Muscle layer of duodenum (tissue), 2 donors: ENCODE results near the gene OTUB2.
"Not testable (repeated sequence)": the region's sequence is repeated elsewhere in the genome, so short reads cannot be mapped to it uniquely, and the experiment has no call there.

Experiments used
- H3K27ac ChIP-seq: one replicate; pipeline ENCODE4 v1.7.0; 2013; ENCODE audit warnings: mild to moderate bottlenecking, low read length
- H3K27me3 ChIP-seq: one replicate; pipeline ENCODE4 v1.7.0; 2013; ENCODE audit warnings: low read depth, mild to moderate bottlenecking, control low read depth, low read length
- H3K36me3 ChIP-seq, 2 donors: one replicate each; pipeline ENCODE4 v1.7.0; 2013; ENCODE audit warnings: low read length in 2 of 2, control low read depth in 1 of 2, mild to moderate bottlenecking in 1 of 2; ENCODE audit not compliant: insufficient read depth in 2 of 2, control insufficient read depth in 1 of 2
- H3K4me1 ChIP-seq, 2 donors: one replicate each; pipeline ENCODE4 v1.7.0; 2013; ENCODE audit warnings: low read length in 2 of 2, mild to moderate bottlenecking in 2 of 2, control low read depth in 1 of 2, moderate library complexity in 1 of 2; ENCODE audit not compliant: insufficient read depth in 2 of 2, control insufficient read depth in 1 of 2
- H3K4me3 ChIP-seq, 2 donors: one replicate each; pipeline ENCODE4 v1.7.0; 2013; ENCODE audit warnings: low read length in 2 of 2, low read depth in 1 of 2, mild to moderate bottlenecking in 1 of 2
- H3K9me3 ChIP-seq, 2 donors: one replicate each; pipeline ENCODE4 v1.7.0; 2013; ENCODE audit warnings: low read length in 2 of 2, control low read depth in 1 of 2, mild to moderate bottlenecking in 1 of 2; ENCODE audit not compliant: control insufficient read depth in 1 of 2
- donor health status: healthy.

Gene OTUB2

DNA sequence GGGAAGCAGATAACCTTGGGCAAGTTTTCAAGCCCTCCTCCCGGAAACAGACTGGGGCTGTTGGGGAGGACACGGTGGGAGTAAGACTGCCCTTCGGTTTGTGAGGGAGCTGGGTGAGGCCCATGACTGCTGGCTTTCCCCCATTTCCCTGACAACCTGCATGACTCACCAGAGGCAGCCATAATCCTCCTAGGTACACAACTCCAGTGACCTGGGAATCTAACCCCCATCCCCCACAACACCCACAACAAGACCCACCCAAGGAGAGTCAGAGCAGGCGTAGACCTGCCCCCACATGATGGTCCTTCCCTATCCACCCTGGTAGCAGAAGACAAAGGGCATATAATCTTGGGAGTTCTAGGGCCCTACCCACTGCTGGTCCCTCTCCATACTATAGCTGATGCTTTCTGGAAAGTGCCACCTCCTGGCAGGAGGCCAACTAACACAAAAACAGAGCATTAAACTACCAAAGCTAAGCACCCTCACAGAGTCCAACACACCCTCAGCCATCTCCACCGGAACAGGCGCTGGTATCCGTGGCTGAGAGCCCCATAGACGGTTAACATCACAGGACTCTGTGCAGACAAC lies 40.0 kb downstream of the OTUB2 start:
- H3K4me1 ChIP-seq, result peaks cover 0 to 32% of the 10 kb centered on the region in 2 donors
- no peaks in the 10 kb centered on the region for H3K27me3 ChIP-seq
- H3K36me3 ChIP-seq, result peaks cover 11 to 12% of the 10 kb centered on the region in 2 donors
- no peak overlapping the region for H3K27ac ChIP-seq
- H3K4me3 ChIP-seq, result no peak overlapping the region
- no peaks in the 10 kb centered on the region for H3K9me3 ChIP-seq

DNA sequence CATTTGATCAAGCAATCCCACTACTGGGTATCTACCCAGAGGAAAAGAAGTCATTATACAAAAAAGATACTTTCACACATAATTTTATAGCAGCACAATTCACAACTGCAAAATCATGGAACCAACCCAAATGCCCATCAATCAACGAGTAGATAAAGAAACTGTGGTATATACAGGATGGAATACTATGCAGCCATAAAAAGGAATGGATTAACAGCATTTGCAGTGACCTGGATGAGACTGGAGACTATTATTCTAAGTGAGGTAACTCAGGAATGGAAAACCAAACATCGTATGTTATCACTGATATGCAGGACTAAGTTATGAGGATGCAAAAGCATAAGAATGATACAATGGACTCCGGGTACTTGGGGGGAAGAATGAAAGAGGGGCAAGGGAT lies 45.9 kb downstream of the OTUB2 start:
- peaks cover 0 to 17% of the 10 kb centered on the region in 2 donors for H3K4me1 ChIP-seq
- not testable (repeated sequence) for H3K27me3 ChIP-seq, H3K9me3 ChIP-seq, H3K27ac ChIP-seq, H3K36me3 ChIP-seq, H3K4me3 ChIP-seq

DNA sequence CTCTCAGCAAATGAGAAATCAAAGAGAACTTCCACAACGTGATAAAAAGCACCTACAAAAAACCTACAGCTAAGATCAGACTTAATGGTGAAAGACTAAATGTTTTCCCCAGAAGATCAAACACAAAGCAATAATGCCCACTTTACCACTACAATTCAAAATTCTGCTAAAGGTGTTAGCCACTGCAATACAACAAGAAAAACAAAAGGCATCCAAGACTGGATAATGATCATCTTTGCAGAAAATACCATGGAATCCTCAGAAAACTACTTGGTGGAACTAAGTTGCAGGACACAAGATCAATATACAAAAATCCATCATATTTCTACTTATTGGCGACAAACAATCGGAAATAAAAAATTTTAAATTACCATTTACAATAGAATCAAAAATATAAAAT lies 48.4 kb downstream of the OTUB2 start:
- Histone ChIP-seq H3K4me1 (peaks cover 15 to 41% of the 10 kb centered on the region in 2 donors), H3K9me3 (peaks cover 4 to 10% of the 10 kb centered on the region in 2 donors), H3K27me3 (no peaks in the 10 kb centered on the region), H3K27ac (no peak overlapping the region), H3K36me3 (peaks cover 8 to 13% of the 10 kb centered on the region in 2 donors), H3K4me3 (peak overlapping the region in 1 of 2 donors; percentile 31)

DNA sequence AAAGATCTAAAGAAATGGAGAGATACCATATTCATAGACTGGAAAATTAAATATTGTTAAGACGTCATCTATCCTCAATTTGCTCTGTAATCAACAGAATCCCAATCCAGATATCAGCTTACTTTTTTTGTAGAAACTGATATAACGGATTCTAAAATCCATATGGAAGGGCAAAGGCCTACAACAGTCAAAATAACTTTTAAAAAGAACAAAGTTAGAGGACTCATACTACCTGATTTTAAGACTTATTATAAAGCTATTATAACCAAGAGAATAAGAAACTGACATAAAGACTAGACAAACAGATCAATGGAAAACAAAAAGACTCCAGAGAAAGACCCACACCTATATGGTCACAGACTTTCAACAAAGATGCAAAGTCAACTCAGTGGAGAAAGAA lies 48.9 kb downstream of the OTUB2 start:
- H3K27ac ChIP-seq, result no peak overlapping the region
- H3K36me3 ChIP-seq, result peaks cover 8 to 13% of the 10 kb centered on the region in 2 donors
- no peaks in the 10 kb centered on the region for H3K27me3 ChIP-seq
- peaks cover 4 to 10% of the 10 kb centered on the region in 2 donors for H3K9me3 ChIP-seq
- H3K4me1 ChIP-seq, result peaks cover 19 to 43% of the 10 kb centered on the region in 2 donors
- peak overlapping the region in 1 of 2 donors; percentile 29 for H3K4me3 ChIP-seq

DNA sequence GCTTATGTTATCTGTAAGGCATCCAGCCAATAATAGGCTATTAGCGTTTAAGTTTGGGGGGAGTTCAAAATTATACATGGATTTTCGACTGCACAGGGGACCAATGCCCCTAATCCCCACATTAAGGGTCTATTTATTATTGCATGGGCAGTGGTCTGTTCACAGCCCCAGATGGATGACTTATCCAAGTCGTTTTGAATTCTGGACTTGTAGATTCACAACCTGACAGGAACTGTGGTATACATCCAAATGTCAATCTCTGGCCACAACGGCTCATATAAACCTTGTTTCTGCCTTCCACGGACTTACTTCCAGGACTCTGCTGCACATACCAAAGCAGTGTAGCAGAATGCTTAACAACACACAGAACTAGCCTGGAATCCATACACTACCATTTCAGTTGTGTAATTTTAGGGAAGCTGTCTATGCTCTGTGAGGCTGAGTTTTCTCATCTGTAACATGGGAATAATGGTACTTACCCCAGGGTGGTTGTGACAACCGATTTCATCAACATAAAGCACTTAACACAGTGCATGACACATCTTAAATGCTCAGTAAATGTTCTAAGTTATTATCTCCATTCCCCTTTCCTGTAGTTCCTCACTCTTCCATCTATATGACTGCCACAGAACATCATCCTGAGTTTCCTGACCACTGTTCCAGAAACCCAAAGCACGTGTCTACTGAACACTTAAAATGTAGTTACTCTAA lies 51.1 kb downstream of the OTUB2 start:
- H3K4me1 ChIP-seq, result peaks cover 19 to 43% of the 10 kb centered on the region in 2 donors
- H3K4me3 ChIP-seq, result peak overlapping the region; percentile 26 to 98
- no peaks in the 10 kb centered on the region for H3K27me3 ChIP-seq
- peaks cover 8 to 13% of the 10 kb centered on the region in 2 donors for H3K36me3 ChIP-seq
- peaks cover 4 to 10% of the 10 kb centered on the region in 2 donors for H3K9me3 ChIP-seq
- no peak overlapping the region for H3K27ac ChIP-seq

DNA sequence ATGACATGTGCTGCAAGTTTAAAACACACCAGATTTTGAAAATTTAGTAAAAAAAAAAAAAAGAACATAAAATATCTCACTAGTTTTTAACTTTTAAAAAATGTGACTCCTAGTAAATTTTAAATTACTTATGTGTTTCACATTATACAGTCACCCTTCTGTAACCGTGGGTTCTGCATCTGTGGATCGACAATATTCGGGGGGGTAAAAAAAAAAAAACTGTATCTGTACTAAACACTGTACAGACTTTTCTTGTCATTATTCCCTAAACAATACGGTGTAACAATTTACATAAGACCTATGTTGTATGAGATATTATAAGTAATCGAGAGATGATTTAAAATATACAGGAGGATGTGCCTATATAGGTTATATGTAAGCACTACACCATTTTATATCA lies 51.7 kb downstream of the OTUB2 start:
- Histone ChIP-seq H3K4me3 (peak overlapping the region; percentile 98), H3K27me3 (no peaks in the 10 kb centered on the region), H3K36me3 (peaks cover 8 to 13% of the 10 kb centered on the region in 2 donors), H3K4me1 (peaks cover 19 to 43% of the 10 kb centered on the region in 2 donors), H3K27ac (no peak overlapping the region), H3K9me3 (peaks cover 4 to 10% of the 10 kb centered on the region in 2 donors)

DNA sequence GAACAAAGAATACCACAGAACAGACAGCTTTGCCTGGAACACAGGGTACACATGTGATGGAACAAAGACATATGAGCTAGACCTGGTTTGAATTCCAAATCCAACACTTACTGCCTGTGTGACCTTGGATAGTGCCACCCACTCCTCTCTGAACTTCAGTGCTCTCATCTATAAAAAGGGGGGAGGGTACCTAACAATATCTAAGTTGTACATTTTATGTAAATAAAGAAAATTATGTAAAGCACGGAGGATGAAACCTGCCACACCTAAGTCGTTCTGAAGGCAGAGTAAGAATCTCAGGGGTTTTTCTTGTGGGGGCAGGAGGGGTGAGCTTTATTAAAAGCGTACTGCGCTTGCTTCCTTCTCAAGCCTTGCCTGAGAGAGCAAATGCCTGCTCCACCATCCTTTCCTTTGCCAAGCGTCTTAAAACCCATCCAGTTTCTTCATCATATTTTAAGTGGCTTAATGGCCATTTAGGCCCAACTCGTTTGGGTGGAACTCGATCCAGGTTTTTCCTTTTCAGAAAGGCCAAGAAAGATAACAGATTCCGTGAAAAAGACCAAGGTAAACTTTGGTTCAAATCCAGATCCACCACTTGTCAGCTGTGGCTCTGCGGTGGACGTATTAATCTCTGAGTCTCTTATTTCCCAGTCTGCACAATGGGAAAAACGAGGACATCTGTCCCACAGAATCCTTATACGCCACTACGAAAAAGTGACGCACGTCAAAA lies 53.9 kb downstream of the OTUB2 start:
- peaks cover 19 to 43% of the 10 kb centered on the region in 2 donors for H3K4me1 ChIP-seq
- H3K9me3 ChIP-seq, result peaks cover 0 to 6% of the 10 kb centered on the region in 2 donors
- H3K27me3 ChIP-seq, result no peaks in the 10 kb centered on the region
- H3K4me3 ChIP-seq, result peak overlapping the region; percentile 98
- H3K36me3 ChIP-seq, result peaks cover 8 to 9% of the 10 kb centered on the region in 2 donors
- H3K27ac ChIP-seq, result peak overlapping the region; percentile 92

DNA sequence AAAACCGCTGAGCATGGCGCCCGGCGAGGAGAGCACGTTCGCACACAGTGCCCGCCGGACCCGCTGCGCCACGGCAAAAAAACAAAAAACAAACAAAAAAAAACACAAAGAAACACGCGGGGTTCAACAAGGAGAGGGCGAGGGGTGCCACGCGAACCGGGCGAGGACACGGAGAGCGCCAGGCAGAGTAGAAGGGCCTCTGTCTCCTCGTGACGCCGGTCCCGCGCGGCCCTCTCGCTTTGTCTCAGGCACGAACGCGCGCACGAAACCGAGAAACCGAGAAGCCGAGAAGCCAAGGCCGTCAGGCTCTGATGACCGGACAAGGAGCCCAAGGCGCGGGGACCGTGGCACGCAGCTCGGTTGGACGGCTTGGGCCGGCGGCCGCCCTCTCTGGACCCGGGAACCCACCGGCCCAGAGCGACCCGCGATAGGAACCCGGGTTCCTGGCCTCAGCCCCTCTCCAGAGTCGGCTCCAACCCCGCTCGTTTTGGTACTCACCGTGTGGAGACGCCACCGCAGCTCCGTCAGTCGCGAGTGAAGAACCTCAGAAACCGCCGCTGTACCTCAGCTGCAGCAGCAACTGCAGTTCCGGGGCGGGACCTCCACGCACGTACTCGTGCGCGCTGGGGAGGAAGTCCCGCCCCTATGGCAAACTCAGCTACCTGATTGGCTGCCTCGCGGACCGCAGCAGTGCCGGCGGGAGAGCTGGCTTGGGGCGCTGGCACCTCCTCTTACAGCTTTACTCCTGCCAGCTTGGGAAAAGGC lies 54.7 kb downstream of the OTUB2 start, which contains the start of the genes DDX24 and IFI27L1:
TSS of gene DDX24 (minus strand) at position 582 of the 765 bp plus-strand sequence. CDS start 1,460 bp downstream, outside the sequence.
TSS of gene IFI27L1 (plus strand) at position 690 of the 765 bp plus-strand sequence. CDS start 15,628 bp downstream, outside the sequence.
- no peaks in the 10 kb centered on the region for H3K27me3 ChIP-seq

DNA sequence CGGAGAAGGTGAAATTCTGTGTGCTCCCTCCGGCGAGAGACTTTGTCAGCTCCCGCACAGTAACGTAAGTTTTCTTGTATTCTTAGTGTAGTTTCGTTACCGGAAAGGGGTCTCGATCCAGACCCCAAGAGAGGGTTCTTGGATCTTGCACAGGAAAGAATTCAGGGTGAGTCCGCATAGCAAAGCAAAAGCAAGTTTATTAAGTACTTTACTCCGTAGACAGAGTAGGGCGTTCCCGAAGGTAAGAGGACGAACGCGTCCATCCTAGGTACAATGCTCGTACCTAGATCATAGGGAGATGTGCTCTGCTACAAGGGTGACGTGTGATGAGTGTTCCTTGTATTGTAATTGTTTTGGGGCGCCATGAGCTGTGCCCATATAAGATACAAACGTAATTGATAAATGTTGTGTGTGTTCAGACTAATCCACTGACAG lies 55.3 kb downstream of the OTUB2 start:
- H3K4me1 ChIP-seq, result peaks cover 19 to 32% of the 10 kb centered on the region in 2 donors
- H3K9me3 ChIP-seq, result no peaks in the 10 kb centered on the region
- H3K4me3 ChIP-seq, result peak overlapping the region; percentile 98

More for the DNA sequence above, 54.7 kb downstream of the OTUB2 start, which contains the start of the genes DDX24 and IFI27L1:
- peak within 1 kb of the TSS; percentile 92 for H3K27ac ChIP-seq
- peaks cover 8 to 9% of the 10 kb centered on the region in 2 donors for H3K36me3 ChIP-seq
- no peaks in the 10 kb centered on the region for H3K9me3 ChIP-seq
- peaks cover 19 to 38% of the 10 kb centered on the region in 2 donors for H3K4me1 ChIP-seq
- H3K4me3 ChIP-seq, result peak within 1 kb of the TSS; percentile 98

DNA sequence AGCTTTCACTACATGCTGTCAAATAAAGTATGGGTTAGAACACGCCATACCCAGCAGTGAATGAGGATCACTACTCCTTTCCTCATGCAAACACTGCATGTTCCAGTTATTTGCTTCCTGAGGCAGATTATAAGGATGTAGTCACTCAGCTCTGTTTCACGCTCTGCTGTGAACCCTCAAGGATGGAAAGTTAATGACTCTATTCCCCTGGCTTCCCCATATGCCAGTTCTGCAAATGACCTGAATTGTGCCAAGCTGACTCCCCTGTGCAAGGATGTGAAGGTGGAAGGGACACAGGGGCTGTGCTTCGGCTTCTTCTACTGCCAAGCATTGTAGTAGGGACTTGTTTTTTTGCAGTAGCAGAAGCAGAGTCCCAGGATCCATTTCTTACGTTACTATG lies 61.8 kb downstream of the OTUB2 start:
- Histone ChIP-seq H3K27me3 (no peaks in the 10 kb centered on the region), H3K36me3 (no peaks in the 10 kb centered on the region), H3K27ac (no peak overlapping the region), H3K4me3 (no peak overlapping the region), H3K4me1 (no peaks in the 10 kb centered on the region), H3K9me3 (no peaks in the 10 kb centered on the region)

More for the DNA sequence above, 55.3 kb downstream of the OTUB2 start:
- Histone ChIP-seq H3K36me3 (peaks cover 8 to 9% of the 10 kb centered on the region in 2 donors), H3K27me3 (no peaks in the 10 kb centered on the region), H3K27ac (peak overlapping the region; percentile 92)
